Prostate gland (tissue), 2 donors: ENCODE results near the gene C5orf63.

ENCODE experiments used
- CTCF ChIP-seq, 4 experiments: fragments of 200-600 bp in 2 of 4; fragments of 450-650 bp in 2 of 4; sonication (generic) in 2 of 4; IDR thresholded peaks; 1 replicate in 3 of 4; 2 replicates in 1 of 4; pipeline ENCODE4 v1.5.1; 2016 to 2019; ENCODE audit warnings: antibody characterized with exemption in 4 of 4, mild to moderate bottlenecking in 2 of 4, moderate library complexity in 2 of 4
- POLR2AphosphoS5 ChIP-seq: sonication (generic); formaldehyde crosslinking; IDR thresholded peaks from one replicate; pipeline ENCODE4 v1.6.1; 2017; ENCODE audit warnings: antibody characterized with exemption

DNA sequence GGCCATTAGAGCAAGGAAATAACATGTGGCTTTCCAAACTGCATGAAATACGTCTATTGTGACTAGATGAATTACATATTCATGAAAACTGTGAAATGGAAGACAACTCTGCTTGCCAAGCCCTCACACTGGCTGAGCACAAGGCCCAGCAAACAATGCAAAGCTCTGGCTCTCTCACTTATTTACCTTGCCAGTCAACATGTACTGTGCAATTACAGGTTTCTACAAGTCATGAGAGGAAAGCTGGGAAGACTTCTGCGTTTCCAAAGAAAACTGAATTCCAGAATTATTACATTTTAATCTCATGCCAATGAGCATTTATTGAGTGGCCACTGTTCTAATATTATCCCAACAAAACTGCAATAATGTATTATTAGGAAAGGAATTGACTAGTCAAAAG lies 12.1 kb upstream of the C5orf63 start:
- TF ChIP-seq POLR2AphosphoS5 (no peak), CTCF (IDR thresholded peaks at IDR 0.05) (no peak)
